Hepatocyte (in vitro differentiated cells): Measurements from ENCODE around the gene ALG14.

Experiments
- EZH2 ChIP-seq: fragments of 200-600 bp; sonication (generic); IDR thresholded peaks from 2 replicates; pipeline ENCODE4 v1.6.1; 2016; ENCODE audit warnings: antibody characterized with exemption, mild to moderate bottlenecking, borderline replicate concordance
- EZH2phosphoT487 ChIP-seq: fragments of 200-600 bp; sonication (generic); IDR thresholded peaks from one replicate; pipeline ENCODE4 v1.6.1; 2018; ENCODE audit warnings: antibody characterized with exemption, mild to moderate bottlenecking, low read depth, moderate library complexity; ENCODE audit not compliant: unreplicated experiment, severe bottlenecking
- TF ChIP-seq, protein P1 (sequence below): fragments of 200-600 bp; sonication (generic); IDR thresholded peaks from 2 replicates; pipeline ENCODE4 v1.5.1; 2016; ENCODE audit warnings: antibody characterized with exemption, mild to moderate bottlenecking; ENCODE audit not compliant: poor library complexity

DNA sequence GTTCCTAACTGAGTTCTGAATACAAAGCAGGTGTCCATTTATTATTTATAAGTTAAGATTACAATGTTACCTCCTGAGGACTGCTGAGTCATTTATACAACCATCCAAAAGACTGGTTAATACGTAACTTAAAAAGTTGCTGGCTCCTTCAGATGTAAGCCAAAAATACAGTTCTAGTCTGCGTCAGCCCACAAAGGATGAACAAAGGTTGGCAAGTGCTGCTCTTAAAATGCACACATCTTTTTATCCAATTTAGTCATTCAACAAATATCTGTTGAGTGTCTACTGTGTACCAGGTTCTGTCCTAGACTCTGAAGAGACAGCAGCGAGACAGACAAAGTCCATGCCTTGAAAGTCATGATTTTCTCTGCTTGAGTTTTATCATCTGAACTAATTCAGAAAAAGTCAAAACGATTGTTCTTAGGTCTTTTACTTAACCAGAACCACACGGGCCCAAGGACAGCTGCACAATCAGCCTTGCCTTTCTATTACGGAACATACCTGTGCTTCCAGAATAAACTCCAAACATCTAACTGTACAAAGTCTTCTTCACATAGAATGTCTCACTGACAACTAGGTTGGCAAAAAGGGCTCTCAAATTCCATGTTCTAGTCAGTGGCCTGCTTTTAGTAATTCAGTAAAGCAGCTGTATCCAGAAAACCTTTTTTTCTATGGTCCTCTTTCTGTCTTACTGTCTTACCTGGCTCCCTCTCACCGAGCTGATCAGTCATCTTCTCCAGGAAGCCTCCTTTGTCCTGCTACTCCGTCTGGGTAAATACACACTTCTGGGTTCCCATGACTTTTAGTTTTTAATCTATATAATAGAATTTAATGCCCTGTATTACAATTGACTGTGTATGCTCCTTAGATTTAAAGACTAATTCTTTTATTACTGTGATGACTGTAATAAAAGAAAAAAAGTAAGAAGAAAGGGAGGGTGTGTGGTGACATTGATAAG lies 130.3 kb downstream of the ALG14 start:
- TF ChIP-seq, protein P1, sequence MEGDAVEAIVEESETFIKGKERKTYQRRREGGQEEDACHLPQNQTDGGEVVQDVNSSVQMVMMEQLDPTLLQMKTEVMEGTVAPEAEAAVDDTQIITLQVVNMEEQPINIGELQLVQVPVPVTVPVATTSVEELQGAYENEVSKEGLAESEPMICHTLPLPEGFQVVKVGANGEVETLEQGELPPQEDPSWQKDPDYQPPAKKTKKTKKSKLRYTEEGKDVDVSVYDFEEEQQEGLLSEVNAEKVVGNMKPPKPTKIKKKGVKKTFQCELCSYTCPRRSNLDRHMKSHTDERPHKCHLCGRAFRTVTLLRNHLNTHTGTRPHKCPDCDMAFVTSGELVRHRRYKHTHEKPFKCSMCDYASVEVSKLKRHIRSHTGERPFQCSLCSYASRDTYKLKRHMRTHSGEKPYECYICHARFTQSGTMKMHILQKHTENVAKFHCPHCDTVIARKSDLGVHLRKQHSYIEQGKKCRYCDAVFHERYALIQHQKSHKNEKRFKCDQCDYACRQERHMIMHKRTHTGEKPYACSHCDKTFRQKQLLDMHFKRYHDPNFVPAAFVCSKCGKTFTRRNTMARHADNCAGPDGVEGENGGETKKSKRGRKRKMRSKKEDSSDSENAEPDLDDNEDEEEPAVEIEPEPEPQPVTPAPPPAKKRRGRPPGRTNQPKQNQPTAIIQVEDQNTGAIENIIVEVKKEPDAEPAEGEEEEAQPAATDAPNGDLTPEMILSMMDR = no peak
- TF ChIP-seq EZH2 (no peak), EZH2phosphoT487 (no peak)
